A549 treated with dexamethasone at 1 μM for 4 hours (cell line): ENCODE measurements around the gene LSAMP. TPM values are rescaled to one million over a fixed set of nuclear protein-coding genes. Genes with fewer than 3 reads are reported as not detected.

Source experiments
- total RNA-seq: library from RNA; stranded (reverse); fragments of 200-300 nt; extraction: Qiagen RNA extraction; gene quantifications from 5 replicates; pipeline ENCODE4 v1.2.3, GENCODE V29; 2022

LSAMP gene
- total RNA-seq, result 0.01 to 0.47 TPM (median 0.19 TPM) in 5 replicates

DNA sequence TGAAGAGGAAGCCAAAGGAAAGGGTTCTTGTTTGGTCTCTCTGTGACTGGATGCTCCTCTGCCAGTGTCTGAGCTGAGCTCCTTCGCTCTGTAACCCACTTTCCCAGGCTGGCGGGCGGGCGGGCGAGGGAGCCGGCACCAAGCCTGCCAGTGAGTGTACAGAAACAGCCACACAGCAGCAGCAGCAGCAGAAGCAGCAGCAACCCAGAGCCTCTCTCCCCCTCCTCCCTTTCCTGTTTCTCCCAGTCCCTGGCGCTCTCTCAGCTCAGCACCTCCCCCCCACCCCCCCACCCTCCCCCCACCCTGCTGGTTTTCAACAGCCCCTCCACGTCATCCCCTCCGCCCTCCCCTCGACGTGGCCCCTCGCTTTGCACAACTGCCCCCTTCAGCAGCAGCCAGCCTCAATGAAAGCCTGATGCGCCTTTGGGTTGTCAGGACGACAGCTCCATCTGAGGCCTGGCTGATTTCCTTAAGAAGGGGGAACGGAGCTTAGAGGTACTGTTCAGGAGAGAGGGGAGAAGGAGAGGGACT is at the start of gene LSAMP:
Gene LSAMP (minus strand): TSS at position 177 of the 531 bp plus-strand sequence.

